NCI-H2081 treated with DMSO at 0.1 percent for 48 hours (cell line): ENCODE measurements around the gene BCL2L1.
"Not testable (repeated sequence)": the region's sequence is repeated elsewhere in the genome, so short reads cannot be mapped to it uniquely, and the experiment has no call there.

ENCODE experiments used
- DNase-seq: peaks from one replicate; lab custom pipeline; 2025; lab: John Stamatoyannopoulos, UW

BCL2L1 gene

DNA sequence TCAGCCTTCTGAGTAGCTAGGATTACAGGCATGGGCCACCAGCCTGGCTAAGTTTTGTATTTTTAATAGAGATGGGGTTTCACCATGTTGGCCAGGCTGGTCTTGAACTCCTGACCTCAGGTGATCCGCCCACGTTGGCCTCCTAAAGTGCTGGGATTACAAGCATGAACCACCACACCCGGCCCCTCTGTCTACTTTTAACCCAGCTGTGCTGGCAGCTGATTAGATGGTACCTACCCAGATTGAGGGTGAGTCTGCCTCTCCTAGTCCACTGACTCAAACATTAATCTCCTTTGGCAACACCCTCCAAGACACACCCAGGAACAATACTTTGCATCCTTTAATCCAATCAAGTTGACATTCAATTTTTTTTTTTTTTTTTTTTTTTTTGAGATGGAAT lies 74.6 kb downstream of the BCL2L1 start:
- not testable (repeated sequence) for DNase-seq

DNA sequence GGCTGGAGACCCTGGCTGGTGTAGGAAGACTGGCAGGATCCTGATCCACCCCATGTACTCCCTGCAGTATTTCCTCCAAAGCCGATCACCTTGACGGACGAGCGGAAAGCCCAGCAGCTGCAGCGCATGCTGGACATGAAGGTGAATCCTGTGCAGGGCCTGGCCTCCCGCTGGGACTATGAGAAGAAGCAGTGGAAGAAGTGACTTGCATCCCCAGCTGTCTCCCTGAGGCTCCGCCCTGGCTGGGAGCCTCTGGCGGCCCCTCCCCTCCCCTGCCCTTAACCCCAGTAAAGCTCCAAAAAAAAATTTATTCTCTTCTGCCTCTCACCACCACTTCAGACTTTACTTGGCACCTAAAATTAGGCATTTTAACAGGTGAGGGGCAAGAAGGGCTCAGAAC lies 78.0 kb downstream of the BCL2L1 start:
- DNase-seq = no peak

DNA sequence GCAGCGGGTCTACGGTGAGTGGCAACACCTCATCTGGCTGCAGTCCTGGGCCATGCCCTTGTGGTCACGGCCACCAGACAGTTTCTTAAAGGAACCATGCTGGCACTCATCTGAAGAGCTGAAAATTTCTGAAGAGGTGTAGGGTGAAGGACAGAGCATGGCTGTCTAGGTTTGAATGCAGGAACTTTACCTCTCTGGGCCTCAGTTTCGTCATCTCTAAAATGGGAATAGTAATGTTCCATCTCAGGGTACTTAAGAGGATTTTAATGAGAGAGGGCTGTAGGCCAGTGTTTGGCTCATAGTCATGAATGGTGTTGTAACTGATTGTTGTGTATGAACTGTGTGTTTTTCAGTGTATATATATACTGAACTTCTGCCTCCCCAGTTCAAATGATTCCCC lies 79.1 kb downstream of the BCL2L1 start:
- DNase-seq = no peak

DNA sequence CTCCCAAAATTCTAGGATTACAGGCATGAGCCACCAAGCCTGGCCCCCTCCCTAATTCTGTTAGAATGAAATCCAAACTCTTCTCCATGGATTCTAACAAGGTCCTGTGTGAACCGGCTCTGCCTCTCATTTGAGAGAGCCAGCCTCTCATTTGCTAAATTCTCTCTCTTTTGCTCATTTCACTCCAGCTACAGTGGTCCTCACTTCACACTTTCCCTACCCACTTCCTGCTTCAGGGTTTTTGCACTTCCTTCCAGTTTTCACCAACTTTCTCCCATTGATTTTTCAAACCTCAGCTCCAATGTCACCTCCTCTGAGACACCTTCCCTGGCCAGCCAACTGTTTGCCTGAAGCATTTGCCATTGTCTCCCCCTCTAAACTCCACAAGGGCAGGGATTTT lies 79.8 kb downstream of the BCL2L1 start:
- no peak for DNase-seq

DNA sequence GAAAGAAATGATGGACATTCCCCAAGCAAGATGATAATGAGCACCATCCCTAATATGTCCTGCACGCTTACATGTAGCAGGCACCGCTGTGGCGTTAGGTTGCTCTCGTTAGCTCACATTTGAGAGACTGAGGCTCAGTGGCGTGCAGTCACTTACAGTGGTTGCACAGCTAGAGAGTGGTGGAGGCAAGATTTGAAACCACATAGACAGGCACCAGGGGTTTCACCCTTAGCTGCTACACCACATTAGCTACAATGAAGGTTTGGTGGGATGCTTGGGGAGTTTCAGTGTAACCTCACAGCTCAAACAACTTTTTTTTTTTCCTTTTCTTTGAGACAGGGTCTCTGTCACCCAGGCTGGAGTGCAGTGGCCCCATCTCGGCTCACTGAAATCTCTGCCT lies 81.3 kb downstream of the BCL2L1 start:
- DNase-seq = no peak

DNA sequence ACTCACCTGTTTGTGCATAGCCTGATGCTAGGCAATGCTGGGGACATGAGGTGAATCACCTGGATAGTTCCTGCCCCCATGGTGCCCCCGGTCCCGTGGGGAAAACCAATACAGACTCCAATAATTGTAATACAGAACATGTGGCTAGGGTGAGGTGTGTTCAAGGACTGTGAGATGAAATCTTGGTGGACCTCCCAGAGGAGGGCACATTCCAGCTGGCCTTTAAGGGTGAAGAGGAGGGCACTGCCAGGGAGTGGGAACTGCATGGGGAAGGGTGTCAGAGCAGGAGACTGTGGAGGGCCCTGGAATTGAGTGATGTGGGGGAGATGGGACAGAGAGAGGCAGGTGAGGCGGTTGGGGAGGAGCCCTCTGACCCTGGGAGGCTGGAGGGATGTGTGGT lies 82.4 kb downstream of the BCL2L1 start:
- DNase-seq = no peak

DNA sequence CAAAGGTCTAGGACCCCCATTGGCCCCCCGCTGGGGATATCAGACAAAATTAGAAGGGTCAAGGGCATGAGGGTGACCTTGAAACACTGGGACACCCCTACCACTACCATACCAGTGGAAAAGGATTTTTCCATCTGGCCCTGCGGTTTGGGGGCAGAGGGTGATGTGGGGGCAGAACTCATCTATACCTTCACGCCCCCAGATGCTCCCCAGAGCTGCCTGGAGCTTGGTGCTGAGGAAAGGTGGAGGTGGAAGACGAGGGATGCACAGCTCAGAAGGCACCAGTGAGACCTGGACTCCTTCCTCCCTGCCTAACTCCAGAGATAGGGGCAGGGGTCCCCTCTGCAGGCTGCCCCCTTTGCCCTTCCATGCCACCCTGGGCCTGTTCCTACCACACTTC lies 83.9 kb downstream of the BCL2L1 start:
- no peak for DNase-seq

DNA sequence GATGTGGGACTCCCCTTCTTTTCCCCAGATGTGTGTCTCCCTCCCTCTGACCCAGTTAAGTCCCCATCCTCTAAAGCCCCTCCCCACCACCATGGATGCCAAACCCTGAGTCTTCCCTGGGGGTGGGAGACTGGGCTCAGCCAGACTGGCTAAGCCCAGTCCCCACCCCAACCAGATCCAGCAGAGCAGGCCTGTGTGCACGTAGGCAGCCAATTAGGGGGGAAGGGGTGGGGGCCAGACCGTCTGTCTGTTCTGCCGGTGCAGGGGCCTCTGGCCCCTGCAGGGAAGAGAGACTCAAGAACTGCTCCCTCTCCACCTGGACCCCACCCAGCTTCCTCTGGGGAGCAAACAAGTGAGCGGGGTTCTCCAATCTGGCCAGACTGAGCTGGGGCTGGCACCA lies 84.4 kb downstream of the BCL2L1 start:
- DNase-seq = no peak

DNA sequence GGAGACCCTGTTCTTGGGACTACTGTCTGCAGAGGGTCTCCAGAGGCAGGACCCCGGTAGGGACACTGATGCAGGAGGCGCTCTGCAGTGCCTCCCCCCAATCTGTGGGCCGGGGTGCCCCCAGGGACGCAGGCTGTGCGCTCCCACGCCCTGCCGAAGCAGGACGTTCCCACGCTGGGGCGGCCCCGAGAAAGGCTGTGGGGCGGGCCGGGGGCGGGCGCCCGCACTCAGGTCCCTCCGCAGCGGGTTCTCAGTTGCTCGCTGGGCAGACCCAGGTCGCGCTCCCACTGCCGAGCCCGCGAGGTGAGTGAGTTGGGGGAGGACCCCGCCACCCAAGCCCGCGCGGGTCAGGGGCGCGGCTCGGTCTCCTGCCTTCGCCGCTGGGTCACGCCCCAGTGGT lies 85.0 kb downstream of the BCL2L1 start, which contains the start of gene COX4I2:
Gene COX4I2 (plus strand): TSS at position 253 of the 400 bp plus-strand sequence. CDS start 1,106 bp downstream, outside the sequence.
- no peak for DNase-seq

DNA sequence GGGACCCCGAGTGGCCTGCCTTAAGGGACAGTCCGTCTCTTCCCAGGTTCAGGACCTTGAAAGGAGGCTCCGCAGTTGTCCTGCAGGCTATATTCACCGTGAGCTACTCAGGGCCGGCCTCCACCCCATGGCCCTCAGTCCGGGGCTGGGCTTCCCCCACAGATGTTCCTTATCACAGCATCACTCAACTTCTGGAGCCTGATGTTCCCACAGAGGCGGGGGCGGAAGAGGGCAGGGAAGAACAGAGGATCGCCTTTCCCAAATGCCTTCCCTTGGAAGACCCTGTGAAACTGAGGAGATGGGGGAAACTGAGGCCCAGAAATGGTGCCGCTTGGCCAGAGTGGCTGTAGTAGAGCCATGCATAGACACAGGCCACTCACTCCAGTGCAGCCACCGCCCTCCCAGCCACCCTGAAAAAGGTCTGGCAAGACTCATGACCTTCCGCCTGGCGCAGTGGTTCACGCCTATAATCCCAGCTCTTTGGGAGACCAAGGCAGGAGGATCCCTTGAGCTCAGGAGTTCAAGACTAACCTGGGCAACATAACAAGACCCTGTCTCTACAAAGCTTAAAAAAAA lies 89.2 kb downstream of the BCL2L1 start:
- no peak for DNase-seq

DNA sequence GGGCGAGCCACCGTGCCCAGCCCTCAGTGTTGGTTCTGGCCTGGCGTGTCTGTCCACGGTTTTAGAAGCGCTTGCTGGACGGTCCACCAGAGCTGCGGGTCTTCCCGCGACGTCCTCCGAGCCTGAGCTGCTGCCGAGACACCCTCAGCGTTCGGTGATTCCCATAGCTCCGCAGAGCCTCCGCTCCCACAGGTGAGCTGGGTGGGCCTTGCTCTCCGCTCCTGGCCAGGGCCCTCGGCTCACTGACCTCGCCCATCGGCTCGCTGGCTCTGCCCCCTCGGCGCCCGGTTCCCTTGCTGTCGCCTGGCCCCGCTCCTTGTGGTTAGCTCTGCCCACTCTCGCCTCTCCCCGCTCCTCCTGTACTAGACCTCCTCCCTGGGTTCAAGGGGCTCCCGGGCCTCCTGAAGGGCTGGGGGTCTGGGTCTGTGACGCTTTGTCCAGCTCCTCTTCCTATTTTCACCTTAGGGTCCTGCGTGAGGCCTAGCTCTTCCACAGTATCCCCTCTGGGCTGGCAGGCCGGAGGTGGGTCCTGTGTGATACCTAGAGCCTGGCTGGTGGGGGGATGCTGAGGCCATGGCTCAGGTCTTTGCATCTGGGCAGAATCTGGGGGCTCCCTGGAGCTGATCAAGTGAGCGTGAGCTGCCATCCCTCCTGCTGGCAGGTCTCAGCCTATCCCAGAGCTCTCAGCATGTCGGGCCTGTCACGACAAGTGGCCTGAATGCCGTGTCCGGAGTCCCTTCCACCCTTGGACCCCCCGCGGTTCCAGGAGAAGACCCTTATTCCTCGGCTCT lies 89.9 kb downstream of the BCL2L1 start:
- no peak for DNase-seq

DNA sequence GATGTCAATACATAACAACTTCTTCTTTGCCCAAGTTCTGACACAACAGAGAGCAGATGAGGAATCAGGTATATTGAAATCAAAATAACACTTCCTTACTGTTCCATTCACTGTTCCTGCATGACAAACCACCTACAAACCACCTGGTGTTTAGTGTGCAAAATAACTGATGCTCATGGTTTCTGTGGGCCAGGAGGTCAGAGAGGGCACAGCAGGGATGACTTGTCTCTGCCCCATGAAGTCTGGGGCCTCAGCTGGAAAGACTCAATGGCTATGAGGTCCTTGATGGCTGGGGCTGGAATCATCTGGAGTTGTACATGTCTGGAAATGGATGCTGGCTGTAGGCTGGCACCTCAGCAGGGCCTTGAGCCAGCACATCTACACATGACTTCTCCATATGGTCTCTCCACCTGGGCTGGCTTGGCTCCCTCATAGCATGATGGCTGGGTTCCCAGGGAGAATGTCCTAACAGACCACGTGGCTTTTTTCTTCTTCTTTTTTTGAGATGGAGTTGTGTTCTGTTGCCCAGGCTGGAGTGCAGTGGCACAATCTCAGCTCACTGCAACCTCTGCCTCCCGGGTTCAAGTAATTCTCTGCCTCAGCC lies 92.4 kb downstream of the BCL2L1 start:
- no peak for DNase-seq

DNA sequence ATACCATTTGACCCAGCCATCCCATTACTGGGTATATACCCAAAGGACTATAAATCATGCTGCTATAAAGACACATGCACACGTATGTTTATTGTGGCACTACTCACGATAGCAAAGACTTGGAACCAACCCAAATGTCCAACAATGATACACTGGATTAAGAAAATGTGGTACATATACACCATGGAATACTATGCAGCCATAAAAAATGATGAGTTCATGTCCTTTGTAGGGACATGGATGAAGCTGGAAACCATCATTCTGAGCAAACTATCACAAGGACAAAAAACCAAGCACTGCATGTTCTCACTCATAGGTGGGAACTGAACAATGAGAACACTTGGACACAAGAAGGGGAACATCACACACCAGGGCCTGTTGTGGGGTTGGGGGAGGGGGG lies 94.6 kb downstream of the BCL2L1 start:
- not testable (repeated sequence) for DNase-seq

DNA sequence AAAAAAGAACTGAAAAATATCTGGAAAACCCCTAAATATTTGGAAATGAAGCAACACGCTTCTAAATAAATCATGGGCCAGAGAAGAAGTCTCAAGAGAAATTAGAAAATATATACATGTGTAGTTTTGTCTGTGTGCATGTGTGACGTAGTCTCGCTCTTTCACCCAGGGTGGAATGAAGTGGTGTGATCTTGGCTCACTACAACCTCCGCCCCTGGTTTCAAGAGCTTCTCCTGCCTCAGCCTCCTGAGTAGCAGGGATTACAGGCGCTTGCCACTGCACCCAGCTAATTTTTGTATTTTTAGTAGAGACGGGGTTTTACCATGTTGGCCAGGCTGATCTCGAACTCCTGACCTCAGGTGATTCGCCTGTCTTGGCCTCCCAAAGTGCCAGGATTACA lies 96.1 kb downstream of the BCL2L1 start:
- DNase-seq = not testable (repeated sequence)

DNA sequence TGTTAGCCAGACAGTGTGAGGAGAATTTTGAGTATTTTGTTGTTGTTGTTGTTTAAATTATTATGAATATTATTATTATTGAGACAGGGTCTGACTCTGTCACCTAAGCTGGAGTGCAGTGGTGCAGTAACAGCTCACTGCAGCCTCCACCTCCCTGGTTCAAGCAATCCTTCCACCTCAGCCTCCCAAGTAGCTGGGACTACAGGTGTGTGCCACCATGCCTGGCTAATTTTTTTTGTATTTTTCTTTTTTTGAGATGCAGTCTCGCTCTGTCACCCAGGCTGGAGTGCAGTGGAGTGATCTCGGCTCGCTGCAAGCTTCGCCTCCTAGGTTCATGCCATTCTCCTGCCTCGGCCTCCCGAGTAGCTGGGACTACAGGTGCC lies 99.6 kb downstream of the BCL2L1 start:
- not testable (repeated sequence) for DNase-seq

DNA sequence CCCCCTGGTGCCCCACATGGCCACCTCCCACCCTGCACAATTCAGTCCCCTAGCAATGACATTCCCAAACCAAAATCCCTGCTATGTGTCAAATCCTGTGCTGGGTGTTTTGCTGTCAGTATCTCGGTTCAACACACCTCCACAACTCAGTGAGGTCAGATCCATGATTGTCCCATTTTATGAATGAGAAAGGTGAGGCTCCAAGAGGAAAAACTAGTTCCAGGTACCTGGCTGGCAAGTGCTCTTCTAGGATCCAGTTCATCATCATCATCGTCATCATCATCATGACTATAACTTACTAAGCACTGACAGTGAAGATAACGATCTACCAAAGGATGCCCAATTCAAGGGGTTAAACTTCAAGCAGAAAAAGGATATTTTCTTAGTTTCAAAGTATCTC lies 102.4 kb downstream of the BCL2L1 start:
- no peak for DNase-seq

DNA sequence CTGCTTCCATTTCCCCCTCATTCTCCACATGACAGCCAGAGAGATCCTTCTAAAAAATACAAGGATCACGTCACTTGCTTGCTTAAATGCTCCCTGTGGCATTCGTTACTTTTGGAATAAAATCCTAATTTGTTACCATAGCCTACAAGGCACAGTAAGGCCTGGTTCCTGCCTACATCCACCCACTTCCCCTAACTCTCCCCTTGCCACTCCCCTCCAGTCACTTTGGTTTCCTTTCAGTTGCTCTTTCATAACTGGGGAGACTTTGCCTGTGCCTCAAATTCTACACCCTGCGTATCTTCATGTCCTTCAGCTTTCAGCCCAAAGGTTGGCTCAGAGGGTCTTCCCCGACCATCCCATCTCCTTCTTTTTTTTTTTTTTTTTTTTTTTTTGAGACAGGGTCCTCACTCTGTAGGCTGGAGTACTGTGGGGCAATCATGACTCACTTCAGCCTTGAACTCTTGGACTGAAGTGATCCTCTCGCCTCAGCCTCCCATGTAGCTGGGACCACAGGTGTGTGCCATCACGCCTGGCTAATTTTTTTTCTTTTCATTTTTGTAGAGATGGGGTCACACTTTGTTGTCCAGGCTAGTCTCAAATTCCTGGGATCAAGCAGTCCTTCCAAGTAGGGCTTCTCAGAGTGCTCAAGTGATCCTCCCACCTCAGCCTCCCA lies 105.1 kb downstream of the BCL2L1 start:
- no peak for DNase-seq

DNA sequence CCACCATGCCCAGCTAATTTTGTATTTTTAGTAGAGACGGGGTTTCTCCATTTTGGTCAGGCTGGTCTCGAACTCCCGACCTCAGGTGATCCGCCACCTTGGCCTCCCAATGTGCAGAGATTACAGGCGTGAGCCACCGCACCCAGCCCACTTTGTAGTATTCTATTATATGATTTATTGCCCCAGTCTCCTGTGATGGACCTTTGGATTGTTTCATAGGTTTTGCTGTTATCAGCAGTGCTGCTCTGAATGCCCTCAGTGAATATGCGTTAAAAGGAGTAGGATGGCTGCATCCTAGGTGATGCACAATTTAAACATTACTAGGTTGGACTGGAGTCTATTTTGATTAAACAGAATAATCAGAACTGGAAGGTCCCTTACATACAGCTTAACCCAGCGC lies 107.3 kb downstream of the BCL2L1 start:
- DNase-seq = no peak
